GM19372 (cell line): ENCODE data around the gene ANAPC4.

Experiments
- ATAC-seq: cut with Tn5 transposase; IDR thresholded peaks from one replicate; pipeline ENCODE4 v1.9.1; 2021; ENCODE audit warnings: mild to moderate bottlenecking, low read depth, moderate library complexity; ENCODE audit not compliant: unreplicated experiment

ANAPC4 gene

GRCh38 chr4:25430630-25431029 lies 53.6 kb downstream of the ANAPC4 start:
- ATAC-seq = no peak

DNA sequence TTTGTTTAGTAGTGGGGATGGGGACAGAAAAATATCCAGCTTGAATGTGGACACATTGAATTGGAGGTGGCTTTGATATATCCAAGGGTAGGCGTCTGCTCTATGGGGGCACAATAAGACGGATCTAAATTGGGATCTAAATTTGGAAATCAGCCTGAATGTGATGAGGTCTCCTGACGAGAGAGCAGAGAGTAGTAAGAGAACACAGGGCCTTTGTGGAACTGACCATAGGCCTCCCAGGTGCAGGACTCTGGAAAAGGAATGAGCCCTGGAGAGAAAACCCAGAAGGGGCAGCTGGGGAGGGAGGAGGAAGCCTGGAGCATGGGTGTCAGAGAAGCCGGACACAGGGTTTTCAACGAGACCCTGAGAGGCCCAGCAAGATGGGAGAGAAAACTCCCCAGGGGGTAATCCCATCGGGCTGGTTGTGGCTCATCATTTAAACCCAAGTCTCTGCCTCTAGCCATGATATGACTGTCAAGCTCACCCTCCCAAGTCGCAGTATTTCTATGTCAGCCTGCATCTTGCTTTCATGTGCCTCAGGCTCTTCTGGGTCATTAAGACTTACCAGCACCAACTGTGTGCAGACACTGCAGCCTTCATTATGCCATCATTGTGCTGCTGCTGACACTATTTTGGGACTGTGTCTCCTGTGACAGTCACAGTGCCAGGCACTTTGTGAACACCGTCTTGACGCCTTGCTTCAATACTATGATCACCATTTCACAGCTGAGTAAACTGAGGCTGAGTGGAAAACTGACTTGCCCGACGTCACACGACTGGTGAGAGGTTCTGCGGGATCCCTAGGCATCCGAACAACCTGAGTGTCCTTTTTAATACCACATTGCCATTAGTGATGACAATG lies 57.1 kb downstream of the ANAPC4 start:
- no peak for ATAC-seq

DNA sequence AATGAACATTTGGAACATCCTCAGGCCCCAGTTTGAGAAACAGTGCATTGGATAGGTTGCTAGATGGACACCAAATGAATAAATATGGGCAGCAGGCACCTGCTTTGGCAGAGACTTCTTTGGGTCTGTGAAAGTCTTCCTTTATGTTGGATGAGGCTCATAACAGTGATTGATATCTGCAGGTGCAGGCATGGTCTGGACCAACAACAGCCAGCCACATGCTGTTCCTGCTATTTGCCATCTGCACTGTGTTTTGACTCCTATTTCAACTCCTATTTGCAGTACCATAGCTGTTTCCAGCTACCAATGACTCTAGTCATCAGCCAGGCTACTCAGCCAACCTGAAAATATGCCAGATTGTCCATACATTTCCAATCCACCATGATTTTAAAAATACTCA lies 60.9 kb downstream of the ANAPC4 start:
- ATAC-seq = no peak

- ATAC-seq = no peak
Observed at GRCh38 chr4:25439918-25440477, 62.9 kb downstream of the ANAPC4 start.

DNA sequence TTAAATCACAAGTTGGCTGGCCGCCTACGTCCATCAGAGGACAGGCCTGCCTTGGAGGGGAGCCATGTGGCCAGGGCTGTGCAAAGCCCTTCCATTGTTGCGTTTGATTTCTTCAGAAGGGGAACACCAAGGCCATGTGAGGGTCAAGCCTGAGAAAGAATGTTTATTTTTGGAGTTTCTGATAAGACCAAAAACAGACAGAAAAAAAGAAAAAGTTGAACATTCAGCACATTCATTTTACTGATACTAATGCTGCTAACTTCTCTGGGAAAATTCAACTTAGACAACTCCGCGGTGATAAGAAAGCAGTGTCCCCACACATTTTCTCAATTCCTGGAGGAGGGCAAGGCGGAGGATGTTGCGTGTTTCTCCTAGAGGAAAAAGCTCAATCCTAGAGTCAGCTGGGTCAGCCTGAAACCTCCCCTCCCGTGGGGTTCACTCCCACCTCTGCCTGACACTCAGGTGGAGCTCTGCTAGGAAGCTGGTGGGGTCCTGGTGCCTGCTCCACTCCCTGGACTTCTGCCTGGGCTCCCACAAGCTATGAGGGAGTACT lies 63.5 kb downstream of the ANAPC4 start:
- ATAC-seq = no peak

DNA sequence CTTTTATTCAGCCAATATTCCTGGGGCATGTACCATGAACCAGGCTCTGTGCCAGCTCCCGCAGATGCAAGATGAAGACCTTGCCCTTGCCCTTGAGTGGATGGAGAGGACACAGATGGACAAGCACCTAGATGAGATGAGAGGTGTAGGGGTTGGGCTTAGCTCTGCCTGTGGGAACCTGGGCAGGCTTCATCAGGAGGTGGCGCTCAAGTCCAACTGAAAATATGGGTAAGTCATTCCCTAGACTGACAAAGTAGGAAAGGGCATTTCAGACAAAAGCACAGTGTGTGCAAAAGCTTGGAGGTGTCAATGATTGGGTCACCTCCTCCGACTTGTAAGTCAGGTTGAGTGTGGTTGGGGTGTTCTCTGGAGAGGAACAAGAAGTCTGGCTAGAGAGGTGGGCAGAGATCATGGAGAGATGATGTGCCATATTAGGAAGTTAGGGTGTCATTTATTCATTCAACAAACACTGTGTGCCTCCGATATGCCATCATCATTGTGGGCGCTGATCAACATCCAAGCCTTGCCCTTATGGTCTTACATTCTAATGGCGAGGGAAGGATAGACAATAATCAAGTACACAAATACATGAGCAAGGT lies 64.6 kb downstream of the ANAPC4 start:
- no peak for ATAC-seq

GRCh38 chr4:25442863-25443307 lies 65.8 kb downstream of the ANAPC4 start:
- ATAC-seq = no peak

DNA sequence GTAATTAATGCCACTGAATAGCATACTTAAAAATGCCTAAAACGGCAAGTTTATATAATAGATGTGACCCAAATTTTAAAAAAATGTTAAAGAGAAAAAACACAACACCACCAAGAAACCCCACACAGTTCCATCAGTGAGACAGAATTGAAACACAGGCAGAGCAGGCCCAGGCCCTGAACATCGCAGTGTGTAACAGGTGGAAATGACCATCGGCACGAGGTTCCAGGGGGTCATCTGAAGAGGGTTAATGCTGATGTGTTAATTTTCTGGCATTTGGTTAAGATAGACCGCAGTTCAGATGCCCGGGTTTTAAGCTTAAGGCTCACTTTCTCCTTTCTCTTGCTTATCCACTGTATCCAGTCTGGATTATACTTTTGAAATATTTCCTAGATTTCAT lies 66.8 kb downstream of the ANAPC4 start:
- no peak for ATAC-seq

DNA sequence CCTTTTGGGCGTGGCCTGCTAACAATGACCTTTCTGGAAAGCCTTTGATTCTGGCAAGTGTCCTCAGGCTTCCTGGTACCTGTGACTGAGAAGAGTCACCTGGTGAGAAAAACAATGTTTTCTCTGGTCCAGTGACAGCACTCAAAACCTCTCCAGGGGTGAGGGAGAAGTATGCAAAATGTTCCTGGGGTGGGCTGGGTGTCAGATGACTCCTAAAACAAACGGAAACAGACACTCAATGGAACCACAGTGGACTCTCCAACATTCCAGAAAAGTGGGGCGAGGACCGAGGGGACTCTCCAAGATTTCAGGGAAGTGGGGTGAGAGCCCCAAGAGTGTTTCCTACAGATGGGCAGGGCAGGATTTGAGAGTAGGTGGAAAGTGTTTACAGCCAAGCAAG lies 69.5 kb downstream of the ANAPC4 start:
- no peak for ATAC-seq

- ATAC-seq = no peak
Observed at GRCh38 chr4:25448379-25449109, 71.5 kb downstream of the ANAPC4 start.

DNA sequence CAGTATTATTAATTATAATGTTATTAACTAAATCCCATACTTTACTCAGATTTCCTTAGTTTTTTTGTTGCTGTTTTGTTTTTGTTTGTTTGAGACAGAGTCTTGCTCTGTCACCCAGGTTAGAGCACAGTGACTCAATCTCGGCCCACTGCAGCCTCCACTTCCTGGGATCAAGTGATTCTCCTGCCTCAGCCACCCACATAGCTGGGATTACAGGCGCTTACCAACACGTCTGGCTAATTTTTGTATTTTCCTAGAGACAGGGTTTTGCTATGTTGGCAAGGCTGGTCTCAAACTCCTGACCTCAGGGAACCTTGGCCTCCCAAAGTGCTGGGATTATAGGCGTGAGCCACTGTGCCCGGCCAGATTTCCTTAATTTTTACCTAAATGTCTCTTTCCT lies 72.2 kb downstream of the ANAPC4 start:
- no peak for ATAC-seq

DNA sequence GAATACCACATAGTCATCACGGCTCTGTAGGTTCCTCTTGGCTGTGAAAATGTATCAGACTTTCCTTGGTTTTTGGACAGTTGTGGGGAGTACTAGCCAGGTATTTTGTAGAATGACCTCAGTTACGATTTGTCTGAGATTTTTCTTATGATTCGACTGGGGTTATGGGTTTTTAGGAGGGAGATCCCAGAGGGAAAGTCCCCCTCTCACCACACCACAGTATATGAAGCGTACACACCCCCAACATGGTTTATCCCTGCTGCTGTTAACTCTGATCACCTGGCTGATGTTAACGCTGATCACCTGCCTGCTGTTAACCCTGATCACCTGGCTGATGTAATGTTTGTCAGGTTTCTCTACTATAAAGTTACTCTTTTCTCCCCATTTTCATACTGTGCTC lies 72.6 kb downstream of the ANAPC4 start:
- no peak for ATAC-seq

- ATAC-seq = no peak
Observed at GRCh38 chr4:25450491-25450901, 73.4 kb downstream of the ANAPC4 start.

DNA sequence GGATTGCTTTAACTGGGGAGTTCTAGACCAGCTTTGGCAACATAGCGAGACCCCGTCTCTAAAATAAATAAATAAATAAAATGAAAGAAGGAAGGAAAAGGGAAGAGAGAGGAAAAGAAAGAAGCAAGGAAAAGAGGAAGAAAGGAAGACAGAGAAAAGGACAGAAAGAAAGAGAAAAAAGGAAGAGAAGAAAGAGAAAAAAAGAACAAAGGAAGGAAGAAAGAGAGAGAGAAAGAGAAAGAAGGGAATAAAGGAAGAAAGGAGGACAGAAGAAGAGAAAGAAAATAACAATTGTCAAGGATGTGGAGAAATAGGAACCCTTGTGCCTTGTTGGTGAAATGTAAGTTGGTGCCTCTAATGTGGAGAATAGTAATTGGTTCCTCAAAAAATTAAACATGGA lies 74.6 kb downstream of the ANAPC4 start:
- ATAC-seq = no peak

GRCh38 chr4:25452081-25452480 lies 75.0 kb downstream of the ANAPC4 start:
- ATAC-seq = no peak

GRCh38 chr4:25454476-25454875 lies 77.4 kb downstream of the ANAPC4 start:
- no peak for ATAC-seq

DNA sequence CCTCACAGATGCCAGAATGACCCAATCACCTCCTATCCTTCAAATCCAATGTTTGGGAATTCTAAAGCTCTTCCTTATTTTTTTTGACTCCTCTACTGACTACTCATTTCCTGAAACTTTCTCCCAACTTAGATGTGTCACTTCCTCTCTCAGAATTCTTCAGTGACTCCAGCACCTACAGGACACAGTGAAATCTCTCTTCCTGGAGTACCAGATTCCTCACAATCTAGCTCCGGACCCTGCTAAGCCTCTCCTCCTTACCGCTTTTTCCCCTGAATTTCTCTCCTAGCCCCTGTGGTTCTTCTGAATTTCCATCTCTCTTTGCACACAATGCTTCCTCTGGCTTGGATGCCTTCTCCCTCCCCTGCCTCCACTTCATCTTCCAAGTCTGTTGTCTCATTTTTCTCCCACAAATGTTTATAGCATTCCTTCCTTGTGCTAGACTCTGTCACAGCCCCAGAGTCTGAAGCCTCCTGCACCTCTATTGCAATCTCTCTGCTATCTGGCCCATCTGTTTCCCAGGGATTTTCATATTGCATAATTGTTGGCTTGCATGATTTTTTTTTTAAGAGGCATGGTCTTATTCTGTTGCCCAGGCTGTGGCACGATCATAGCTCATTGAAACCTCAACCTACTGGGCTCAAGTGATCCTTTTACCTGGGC lies 80.1 kb downstream of the ANAPC4 start:
- ATAC-seq = no peak

DNA sequence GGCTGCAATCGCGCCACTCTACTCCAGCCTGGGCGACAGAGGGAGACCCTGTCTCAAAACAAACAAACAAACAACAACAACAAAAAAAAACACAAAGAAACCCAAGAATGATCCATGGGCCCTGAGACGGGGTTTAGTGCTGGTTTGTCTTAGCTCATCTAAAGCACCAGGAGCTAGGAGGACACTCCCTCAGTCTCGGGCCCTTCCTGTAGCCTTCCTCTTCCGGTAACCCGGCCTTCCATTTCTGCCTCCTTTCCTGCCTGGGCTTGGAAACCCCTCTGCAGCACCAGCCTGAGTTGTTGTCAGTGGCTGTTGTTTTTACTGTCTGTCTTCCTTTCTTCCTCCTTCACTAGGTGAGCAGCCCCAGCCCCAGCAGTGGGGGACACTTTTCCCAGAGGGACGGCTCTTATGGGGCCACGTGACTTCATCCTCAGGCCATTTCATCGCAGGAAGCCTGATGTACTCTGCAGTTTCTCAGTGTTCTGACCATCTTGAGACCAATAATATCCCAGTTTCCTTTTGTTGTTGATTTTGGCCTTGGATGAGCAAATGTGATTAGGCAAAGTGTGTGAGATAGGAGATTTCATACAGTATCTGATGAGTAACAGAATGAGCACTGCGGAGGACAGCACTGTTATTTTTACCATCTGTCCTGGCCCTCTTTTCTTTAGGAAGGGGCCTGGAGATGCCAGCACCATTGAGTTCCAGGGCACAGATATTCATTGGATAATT lies 90.1 kb downstream of the ANAPC4 start:
- no peak for ATAC-seq

DNA sequence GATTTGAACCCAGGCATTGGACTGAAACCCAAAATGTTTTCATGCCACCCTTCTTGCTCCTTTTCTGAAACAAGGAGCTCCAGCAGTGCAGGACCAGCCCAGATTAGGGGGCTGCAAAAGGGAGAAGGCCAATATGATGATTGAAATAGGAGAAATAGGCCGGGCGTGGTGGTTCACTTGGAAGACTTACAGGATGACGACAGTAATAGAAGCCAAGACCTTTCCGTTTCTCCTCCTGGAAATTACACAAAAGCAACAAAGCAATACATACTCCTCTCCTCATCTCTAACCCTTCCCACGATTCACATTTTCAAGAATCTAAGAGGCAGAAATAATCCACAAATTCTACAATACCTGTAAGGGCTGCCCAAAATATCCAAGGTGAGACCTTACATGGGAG lies 90.8 kb downstream of the ANAPC4 start:
- no peak for ATAC-seq
